GM18868 (cell line): ENCODE measurements around the gene TMEM222.

Experiments used
- ATAC-seq: cut with Tn5 transposase; IDR thresholded peaks from one replicate; pipeline ENCODE4 v1.9.1; 2021; ENCODE audit warnings: mild to moderate bottlenecking, moderate library complexity; ENCODE audit not compliant: unreplicated experiment

The TMEM222 gene

GRCh38 chr1:27341525-27342252 is 19.7 kb downstream of the TMEM222 start, which contains the start of gene SYTL1:
Gene SYTL1, plus strand, starts transcription at chr1:27342022. Its CDS starts 3,313 bp downstream, at chr1:27345335.
- ATAC-seq, result peak; percentile 46

GRCh38 chr1:27342391-27342777 is 20.4 kb downstream of the TMEM222 start:
- ATAC-seq, result no peak

- ATAC-seq, result no peak
Measured at GRCh38 chr1:27342778-27343638, 21.0 kb downstream of the TMEM222 start.

GRCh38 chr1:27343639-27344025 is 21.7 kb downstream of the TMEM222 start:
- ATAC-seq, result no peak

- ATAC-seq, result no peak
Measured at GRCh38 chr1:27345272-27345671, 23.3 kb downstream of the TMEM222 start.

GRCh38 chr1:27346357-27346756 is 24.4 kb downstream of the TMEM222 start:
- ATAC-seq, result no peak

GRCh38 chr1:27346991-27347624 is 25.1 kb downstream of the TMEM222 start:
- ATAC-seq, result no peak

- ATAC-seq, result no peak
Measured at GRCh38 chr1:27348861-27349783, 27.2 kb downstream of the TMEM222 start.

GRCh38 chr1:27349784-27350662 is 28.1 kb downstream of the TMEM222 start:
- ATAC-seq, result no peak

GRCh38 chr1:27350663-27351540 is 28.9 kb downstream of the TMEM222 start:
- no peak for ATAC-seq

- no peak for ATAC-seq
Measured at GRCh38 chr1:27351541-27352107, 29.7 kb downstream of the TMEM222 start.

- no peak for ATAC-seq
Measured at GRCh38 chr1:27353166-27353565, 31.2 kb downstream of the TMEM222 start.

GRCh38 chr1:27353629-27354028 is 31.7 kb downstream of the TMEM222 start:
- ATAC-seq, result no peak

- no peak for ATAC-seq
Measured at GRCh38 chr1:27355683-27356082, 33.7 kb downstream of the TMEM222 start.

GRCh38 chr1:27356277-27356618 is 34.3 kb downstream of the TMEM222 start:
- no peak for ATAC-seq

GRCh38 chr1:27356619-27357280 is 34.8 kb downstream of the TMEM222 start:
- no peak for ATAC-seq

GRCh38 chr1:27357281-27358037 is 35.5 kb downstream of the TMEM222 start:
- ATAC-seq, result no peak
